BE2C (cell line): ENCODE measurements around the gene ABCC8.

Experiments used
- DNase-seq: peaks from one replicate; pipeline ENCODE4 v3.0.0-alpha.2; 2020
- H3K27me3 ChIP-seq: fragments of 250-450 bp; sonication (Bioruptor Pico); 2 replicates; pipeline ENCODE4 v1.5.1; 2020; ENCODE audit warnings: mild to moderate bottlenecking
- H3K36me3 ChIP-seq: fragments of 250-450 bp; sonication (Bioruptor Pico); 2 replicates; pipeline ENCODE4 v1.5.1; 2020; ENCODE audit warnings: mild to moderate bottlenecking
- H3K4me1 ChIP-seq: fragments of 250-450 bp; sonication (Bioruptor Pico); 2 replicates; pipeline ENCODE4 v1.5.1; 2020
- H3K4me3 ChIP-seq: 2 replicates; pipeline ENCODE4 v1.5.1; 2011; ENCODE audit warnings: low read depth, low read length
- H3K9me3 ChIP-seq: fragments of 250-450 bp; sonication (Bioruptor Pico); 2 replicates; pipeline ENCODE4 v1.5.1; 2020
- TF ChIP-seq, protein P1 (sequence below): IDR thresholded peaks from 2 replicates; pipeline ENCODE4 v1.5.1; 2012; ENCODE audit warnings: mild to moderate bottlenecking, low read depth, low read length

ABCC8 gene

DNA sequence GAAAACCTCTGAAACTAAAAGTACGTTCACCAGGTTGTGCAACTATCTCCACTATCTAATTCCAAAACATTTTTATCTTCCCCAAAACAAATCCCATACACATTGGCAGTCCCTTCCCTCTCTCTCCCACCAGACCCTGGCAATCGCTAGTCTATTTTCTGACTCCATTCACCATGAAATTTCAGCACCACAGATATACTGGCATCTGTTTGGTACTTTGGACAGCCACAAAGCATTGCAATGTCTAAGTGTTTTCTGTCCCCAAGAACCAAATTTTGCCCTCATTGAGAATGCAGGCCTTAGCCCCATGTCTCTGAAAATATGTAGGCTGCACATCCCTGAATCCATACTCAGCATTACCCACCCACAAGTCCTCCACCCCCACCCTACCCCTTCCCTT, 60.2 kb downstream of the ABCC8 start:
- DNase-seq: no peak
- Histone ChIP-seq H3K27me3 (no peaks in the 10 kb centered on the region), H3K4me1 (no peaks in the 10 kb centered on the region), H3K4me3 (no peak overlapping the region), H3K36me3 (no peaks in the 10 kb centered on the region), H3K9me3 (no peaks in the 10 kb centered on the region)
- TF ChIP-seq, protein P1, sequence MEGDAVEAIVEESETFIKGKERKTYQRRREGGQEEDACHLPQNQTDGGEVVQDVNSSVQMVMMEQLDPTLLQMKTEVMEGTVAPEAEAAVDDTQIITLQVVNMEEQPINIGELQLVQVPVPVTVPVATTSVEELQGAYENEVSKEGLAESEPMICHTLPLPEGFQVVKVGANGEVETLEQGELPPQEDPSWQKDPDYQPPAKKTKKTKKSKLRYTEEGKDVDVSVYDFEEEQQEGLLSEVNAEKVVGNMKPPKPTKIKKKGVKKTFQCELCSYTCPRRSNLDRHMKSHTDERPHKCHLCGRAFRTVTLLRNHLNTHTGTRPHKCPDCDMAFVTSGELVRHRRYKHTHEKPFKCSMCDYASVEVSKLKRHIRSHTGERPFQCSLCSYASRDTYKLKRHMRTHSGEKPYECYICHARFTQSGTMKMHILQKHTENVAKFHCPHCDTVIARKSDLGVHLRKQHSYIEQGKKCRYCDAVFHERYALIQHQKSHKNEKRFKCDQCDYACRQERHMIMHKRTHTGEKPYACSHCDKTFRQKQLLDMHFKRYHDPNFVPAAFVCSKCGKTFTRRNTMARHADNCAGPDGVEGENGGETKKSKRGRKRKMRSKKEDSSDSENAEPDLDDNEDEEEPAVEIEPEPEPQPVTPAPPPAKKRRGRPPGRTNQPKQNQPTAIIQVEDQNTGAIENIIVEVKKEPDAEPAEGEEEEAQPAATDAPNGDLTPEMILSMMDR: no peak

- no peak for DNase-seq
- no peaks in the 10 kb centered on the region for H3K27me3 ChIP-seq
- no peaks in the 10 kb centered on the region for H3K4me1 ChIP-seq
- TF ChIP-seq, protein P1: no peak
- H3K4me3 ChIP-seq: no peak overlapping the region
- H3K9me3 ChIP-seq: no peaks in the 10 kb centered on the region
- H3K36me3 ChIP-seq: no peaks in the 10 kb centered on the region
Measured at GRCh38 chr11:17415523-17416104, 61.0 kb downstream of the ABCC8 start.

GRCh38 chr11:17414992-17415391, 61.7 kb downstream of the ABCC8 start:
- H3K4me3 ChIP-seq: no peak overlapping the region
- no peaks in the 10 kb centered on the region for H3K9me3 ChIP-seq
- H3K36me3 ChIP-seq: no peaks in the 10 kb centered on the region
- no peak for DNase-seq
- TF ChIP-seq, protein P1: no peak
- no peaks in the 10 kb centered on the region for H3K27me3 ChIP-seq
- H3K4me1 ChIP-seq: no peaks in the 10 kb centered on the region

GRCh38 chr11:17414317-17414737, 62.3 kb downstream of the ABCC8 start:
- no peaks in the 10 kb centered on the region for H3K36me3 ChIP-seq
- no peaks in the 10 kb centered on the region for H3K27me3 ChIP-seq
- no peaks in the 10 kb centered on the region for H3K4me1 ChIP-seq
- TF ChIP-seq, protein P1: no peak
- no peaks in the 10 kb centered on the region for H3K9me3 ChIP-seq
- DNase-seq: no peak
- no peak overlapping the region for H3K4me3 ChIP-seq

GRCh38 chr11:17413414-17414316, 63.0 kb downstream of the ABCC8 start:
- Histone ChIP-seq H3K4me3 (no peak overlapping the region), H3K27me3 (no peaks in the 10 kb centered on the region), H3K9me3 (no peaks in the 10 kb centered on the region), H3K4me1 (no peaks in the 10 kb centered on the region), H3K36me3 (no peaks in the 10 kb centered on the region)
- TF ChIP-seq, protein P1: no peak
- DNase-seq: no peak
